ENCODE data around the gene ACBD7. TPM values are rescaled to one million over a fixed set of nuclear protein-coding genes. Genes with fewer than 3 reads are reported as not detected.
A peak's percentile ranks its signal among the peaks of the same experiment; 100 is the strongest.

Gene ACBD7
- total and polyA plus RNA-seq, 9 of the 15 experiments (the other 6 are each of a cell fraction or from before 2014, with no cell fraction given): 0.21 to 3.2 (median 0.84) TPM

DNA sequence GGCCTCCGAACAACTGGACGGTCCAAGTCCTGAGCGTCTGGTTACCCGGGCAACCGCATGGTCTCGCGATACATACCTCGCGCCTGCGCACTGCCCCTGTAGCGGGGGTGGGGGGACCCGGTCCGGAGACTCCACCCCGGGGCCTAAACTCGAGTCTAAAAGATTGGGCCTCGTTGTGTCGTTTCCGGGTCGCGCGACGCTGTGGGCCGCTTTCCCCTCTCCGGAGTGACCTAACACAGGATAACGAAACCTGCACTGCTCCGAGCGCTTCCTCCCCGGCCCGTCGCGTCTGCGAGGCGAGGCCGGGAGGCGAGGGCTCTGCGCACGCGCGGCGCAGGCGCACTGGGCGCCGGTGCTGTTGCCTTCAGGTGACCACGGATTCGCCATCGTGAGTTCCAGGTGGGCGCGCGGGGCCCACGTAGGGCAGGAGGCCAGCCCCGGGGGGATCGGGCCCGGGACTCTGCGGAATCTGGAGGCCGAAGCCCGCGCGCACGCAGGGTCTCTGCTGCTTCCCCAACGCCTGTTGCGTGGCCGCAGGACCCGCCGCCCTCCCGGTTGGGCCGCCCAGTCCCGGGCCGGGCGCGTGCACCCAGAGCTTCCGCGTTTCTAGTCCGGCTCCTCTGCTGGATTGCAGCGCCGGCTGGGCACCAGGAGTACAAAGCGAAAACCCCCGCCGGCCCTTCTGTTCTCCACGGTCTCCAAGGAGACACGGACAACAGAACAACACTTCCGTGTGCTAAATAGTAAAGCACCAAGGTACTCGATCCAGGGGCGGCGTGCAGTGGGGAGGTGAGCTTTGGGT, 8.6 kb upstream of the ACBD7 start, which contains the start of gene RPP38 (continued):
- TF ChIP-seq, protein P1, sequence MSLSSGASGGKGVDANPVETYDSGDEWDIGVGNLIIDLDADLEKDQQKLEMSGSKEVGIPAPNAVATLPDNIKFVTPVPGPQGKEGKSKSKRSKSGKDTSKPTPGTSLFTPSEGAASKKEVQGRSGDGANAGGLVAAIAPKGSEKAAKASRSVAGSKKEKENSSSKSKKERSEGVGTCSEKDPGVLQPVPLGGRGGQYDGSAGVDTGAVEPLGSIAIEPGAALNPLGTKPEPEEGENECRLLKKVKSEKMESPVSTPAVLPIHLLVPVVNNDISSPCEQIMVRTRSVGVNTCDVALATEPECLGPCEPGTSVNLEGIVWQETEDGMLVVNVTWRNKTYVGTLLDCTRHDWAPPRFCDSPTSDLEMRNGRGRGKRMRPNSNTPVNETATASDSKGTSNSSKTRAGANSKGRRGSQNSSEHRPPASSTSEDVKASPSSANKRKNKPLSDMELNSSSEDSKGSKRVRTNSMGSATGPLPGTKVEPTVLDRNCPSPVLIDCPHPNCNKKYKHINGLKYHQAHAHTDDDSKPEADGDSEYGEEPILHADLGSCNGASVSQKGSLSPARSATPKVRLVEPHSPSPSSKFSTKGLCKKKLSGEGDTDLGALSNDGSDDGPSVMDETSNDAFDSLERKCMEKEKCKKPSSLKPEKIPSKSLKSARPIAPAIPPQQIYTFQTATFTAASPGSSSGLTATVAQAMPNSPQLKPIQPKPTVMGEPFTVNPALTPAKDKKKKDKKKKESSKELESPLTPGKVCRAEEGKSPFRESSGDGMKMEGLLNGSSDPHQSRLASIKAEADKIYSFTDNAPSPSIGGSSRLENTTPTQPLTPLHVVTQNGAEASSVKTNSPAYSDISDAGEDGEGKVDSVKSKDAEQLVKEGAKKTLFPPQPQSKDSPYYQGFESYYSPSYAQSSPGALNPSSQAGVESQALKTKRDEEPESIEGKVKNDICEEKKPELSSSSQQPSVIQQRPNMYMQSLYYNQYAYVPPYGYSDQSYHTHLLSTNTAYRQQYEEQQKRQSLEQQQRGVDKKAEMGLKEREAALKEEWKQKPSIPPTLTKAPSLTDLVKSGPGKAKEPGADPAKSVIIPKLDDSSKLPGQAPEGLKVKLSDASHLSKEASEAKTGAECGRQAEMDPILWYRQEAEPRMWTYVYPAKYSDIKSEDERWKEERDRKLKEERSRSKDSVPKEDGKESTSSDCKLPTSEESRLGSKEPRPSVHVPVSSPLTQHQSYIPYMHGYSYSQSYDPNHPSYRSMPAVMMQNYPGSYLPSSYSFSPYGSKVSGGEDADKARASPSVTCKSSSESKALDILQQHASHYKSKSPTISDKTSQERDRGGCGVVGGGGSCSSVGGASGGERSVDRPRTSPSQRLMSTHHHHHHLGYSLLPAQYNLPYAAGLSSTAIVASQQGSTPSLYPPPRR (CRISPR knock-in tag; IDR thresholded peaks at IDR 0.05; ENCODE audit: borderline replicate concordance): no peak
- TF ChIP-seq ZNF232 (CRISPR knock-in tag; IDR thresholded peaks at IDR 0.05): no peak
- TF ChIP-seq, protein P2, sequence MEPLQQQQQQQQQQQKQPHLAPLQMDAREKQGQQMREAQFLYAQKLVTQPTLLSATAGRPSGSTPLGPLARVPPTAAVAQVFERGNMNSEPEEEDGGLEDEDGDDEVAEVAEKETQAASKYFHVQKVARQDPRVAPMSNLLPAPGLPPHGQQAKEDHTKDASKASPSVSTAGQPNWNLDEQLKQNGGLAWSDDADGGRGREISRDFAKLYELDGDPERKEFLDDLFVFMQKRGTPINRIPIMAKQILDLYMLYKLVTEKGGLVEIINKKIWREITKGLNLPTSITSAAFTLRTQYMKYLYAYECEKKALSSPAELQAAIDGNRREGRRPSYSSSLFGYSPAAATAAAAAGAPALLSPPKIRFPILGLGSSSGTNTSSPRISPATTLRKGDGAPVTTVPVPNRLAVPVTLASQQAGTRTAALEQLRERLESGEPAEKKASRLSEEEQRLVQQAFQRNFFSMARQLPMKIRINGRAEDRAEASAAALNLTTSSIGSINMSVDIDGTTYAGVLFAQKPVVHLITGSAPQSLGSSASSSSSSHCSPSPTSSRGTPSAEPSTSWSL (CRISPR knock-in tag; IDR thresholded peaks at IDR 0.05; ENCODE audit: borderline replicate concordance): no peak
- TF ChIP-seq NFIC (IDR thresholded peaks at IDR 0.05): peak; percentile 41
- peak; percentile 98 for TF ChIP-seq RBBP5 (IDR thresholded peaks at IDR 0.05; ENCODE audit: borderline replicate concordance, insufficient read depth, low read length, poor library complexity, severe bottlenecking)
- TF ChIP-seq ZC3H11A (IDR thresholded peaks at IDR 0.05; ENCODE audit: low read depth, low read length): no peak
- TF ChIP-seq MCM2 (IDR thresholded peaks at IDR 0.05; ENCODE audit: low read depth): no peak
- TF ChIP-seq NFYB (IDR thresholded peaks at IDR 0.05; ENCODE audit: extremely low read depth, insufficient read length): no peak
- no peak for TF ChIP-seq ZNF696 (CRISPR knock-in tag; conservative IDR thresholded peaks at IDR 0.05)
- no peak for TF ChIP-seq SRSF1 (IDR thresholded peaks at IDR 0.05; ENCODE audit: low read depth, low read length)
- TF ChIP-seq HDAC6 (IDR thresholded peaks at IDR 0.05; ENCODE audit: low read depth, low read length): no peak
- TF ChIP-seq, protein P3, sequence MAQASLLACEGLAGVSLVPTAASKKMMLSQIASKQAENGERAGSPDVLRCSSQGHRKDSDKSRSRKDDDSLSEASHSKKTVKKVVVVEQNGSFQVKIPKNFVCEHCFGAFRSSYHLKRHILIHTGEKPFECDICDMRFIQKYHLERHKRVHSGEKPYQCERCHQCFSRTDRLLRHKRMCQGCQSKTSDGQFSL (CRISPR knock-in tag; IDR thresholded peaks at IDR 0.05): no peak
- TF ChIP-seq, protein P3 (tag; IDR thresholded peaks at IDR 0.05): no peak
- TF ChIP-seq, protein P4, sequence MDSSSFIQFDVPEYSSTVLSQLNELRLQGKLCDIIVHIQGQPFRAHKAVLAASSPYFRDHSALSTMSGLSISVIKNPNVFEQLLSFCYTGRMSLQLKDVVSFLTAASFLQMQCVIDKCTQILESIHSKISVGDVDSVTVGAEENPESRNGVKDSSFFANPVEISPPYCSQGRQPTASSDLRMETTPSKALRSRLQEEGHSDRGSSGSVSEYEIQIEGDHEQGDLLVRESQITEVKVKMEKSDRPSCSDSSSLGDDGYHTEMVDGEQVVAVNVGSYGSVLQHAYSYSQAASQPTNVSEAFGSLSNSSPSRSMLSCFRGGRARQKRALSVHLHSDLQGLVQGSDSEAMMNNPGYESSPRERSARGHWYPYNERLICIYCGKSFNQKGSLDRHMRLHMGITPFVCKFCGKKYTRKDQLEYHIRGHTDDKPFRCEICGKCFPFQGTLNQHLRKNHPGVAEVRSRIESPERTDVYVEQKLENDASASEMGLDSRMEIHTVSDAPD (CRISPR knock-in tag; IDR thresholded peaks at IDR 0.05): no peak
- TF ChIP-seq, protein P5, sequence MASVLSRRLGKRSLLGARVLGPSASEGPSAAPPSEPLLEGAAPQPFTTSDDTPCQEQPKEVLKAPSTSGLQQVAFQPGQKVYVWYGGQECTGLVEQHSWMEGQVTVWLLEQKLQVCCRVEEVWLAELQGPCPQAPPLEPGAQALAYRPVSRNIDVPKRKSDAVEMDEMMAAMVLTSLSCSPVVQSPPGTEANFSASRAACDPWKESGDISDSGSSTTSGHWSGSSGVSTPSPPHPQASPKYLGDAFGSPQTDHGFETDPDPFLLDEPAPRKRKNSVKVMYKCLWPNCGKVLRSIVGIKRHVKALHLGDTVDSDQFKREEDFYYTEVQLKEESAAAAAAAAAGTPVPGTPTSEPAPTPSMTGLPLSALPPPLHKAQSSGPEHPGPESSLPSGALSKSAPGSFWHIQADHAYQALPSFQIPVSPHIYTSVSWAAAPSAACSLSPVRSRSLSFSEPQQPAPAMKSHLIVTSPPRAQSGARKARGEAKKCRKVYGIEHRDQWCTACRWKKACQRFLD (CRISPR knock-in tag; IDR thresholded peaks at IDR 0.05): peak; percentile 80
- TF ChIP-seq CCNT2 (IDR thresholded peaks at IDR 0.05; ENCODE audit: borderline replicate concordance, extremely low read depth, insufficient read length, low read depth, low read length): peak; percentile 46
